SJSA1 (cell line): ENCODE results near the gene INF2. TPM values are rescaled to one million over a fixed set of nuclear protein-coding genes. Genes with fewer than 3 reads are reported as not detected.

ENCODE experiments used
- DNase-seq, 2 experiments: peaks; one replicate each; pipeline ENCODE4 v3.0.0-alpha.2; 2015 to 2020; ENCODE audit warnings: low spot score in 2 of 2, low read depth in 1 of 2
- H3K27ac ChIP-seq: fragments of 250-450 bp; sonication (Bioruptor Pico); 2 replicates; pipeline ENCODE4 v1.5.1; 2020; ENCODE audit warnings: mild to moderate bottlenecking, moderate library complexity
- H3K27me3 ChIP-seq: fragments of 250-450 bp; sonication (Bioruptor Pico); replicated peaks from 2 replicates; pipeline ENCODE4 v1.5.1; 2020; ENCODE audit warnings: mild to moderate bottlenecking, moderate library complexity
- H3K36me3 ChIP-seq: fragments of 250-450 bp; sonication (Bioruptor Pico); 2 replicates; pipeline ENCODE4 v1.5.1; 2020; ENCODE audit warnings: mild to moderate bottlenecking
- H3K4me1 ChIP-seq: fragments of 250-450 bp; sonication (Bioruptor Pico); replicated peaks from 2 replicates; pipeline ENCODE4 v1.6.1; 2021; ENCODE audit warnings: mild to moderate bottlenecking
- H3K4me3 ChIP-seq: fragments of 250-450 bp; sonication (Bioruptor Pico); 2 replicates; pipeline ENCODE4 v1.5.1; 2020; ENCODE audit warnings: mild to moderate bottlenecking
- H3K9me3 ChIP-seq: fragments of 250-450 bp; sonication (Bioruptor Pico); replicated peaks from 2 replicates; pipeline ENCODE4 v1.5.1; 2020; ENCODE audit warnings: mild to moderate bottlenecking
- total RNA-seq: library from RNA; depleted of rRNA; stranded (reverse); fragments of >200 nt; shearing (Covaris generic); gene quantifications from 2 replicates; pipeline ENCODE4 v1.2.3, GENCODE V29; 2014

The INF2 gene
- total RNA-seq, 1 experiment from 2014 or later = 37.3 TPM

- Histone ChIP-seq H3K36me3 (peaks cover 81% of the 10 kb centered on the region), H3K9me3 (no peaks in the 10 kb centered on the region), H3K4me3 (no peak overlapping the region), H3K4me1 (0 out of 2 replicates have a peak, but pooled peaks cover 5% of the 10 kb centered on the region), H3K27me3 (no peaks in the 10 kb centered on the region), H3K27ac (no peak overlapping the region)
- no peak for DNase-seq
These were observed 12.7 kb downstream of the INF2 start for GRCh38 chr14:104702106-104702505.

- Histone ChIP-seq H3K27me3 (no peaks in the 10 kb centered on the region), H3K36me3 (peaks cover 75% of the 10 kb centered on the region), H3K27ac (no peak overlapping the region), H3K4me3 (no peak overlapping the region), H3K9me3 (no peaks in the 10 kb centered on the region), H3K4me1 (0 out of 2 replicates have a peak, but pooled peaks cover under 1% of the 10 kb centered on the region)
- no peak for DNase-seq
These were observed 13.3 kb downstream of the INF2 start for GRCh38 chr14:104702673-104703072.

GRCh38 chr14:104703269-104703668, 13.9 kb downstream of the INF2 start:
- DNase-seq = no peak

GRCh38 chr14:104704252-104704651, 14.8 kb downstream of the INF2 start:
- Histone ChIP-seq H3K27me3 (no peaks in the 10 kb centered on the region), H3K27ac (no peak overlapping the region), H3K4me3 (no peak overlapping the region), H3K9me3 (no peaks in the 10 kb centered on the region), H3K36me3 (peaks cover 65% of the 10 kb centered on the region), H3K4me1 (peaks cover 4% of the 10 kb centered on the region; the same call in 1 of the 2 replicates)
- DNase-seq = no peak

More at GRCh38 chr14:104703269-104703668, 13.9 kb downstream of the INF2 start:
- H3K36me3 ChIP-seq = peaks cover 69% of the 10 kb centered on the region
- no peak overlapping the region for H3K27ac ChIP-seq
- H3K4me3 ChIP-seq = no peak overlapping the region
- H3K4me1 ChIP-seq = no peaks in the 10 kb centered on the region
- H3K9me3 ChIP-seq = no peaks in the 10 kb centered on the region
- H3K27me3 ChIP-seq = no peaks in the 10 kb centered on the region

GRCh38 chr14:104705340-104706047, 16.1 kb downstream of the INF2 start:
- no peak for DNase-seq
- H3K27ac ChIP-seq = no peak overlapping the region
- H3K4me3 ChIP-seq = no peak overlapping the region
- no peaks in the 10 kb centered on the region for H3K27me3 ChIP-seq
- peaks cover 4% of the 10 kb centered on the region; the same call in 1 of the 2 replicates for H3K4me1 ChIP-seq
- H3K9me3 ChIP-seq = no peaks in the 10 kb centered on the region
- peaks cover 75% of the 10 kb centered on the region for H3K36me3 ChIP-seq

DNA sequence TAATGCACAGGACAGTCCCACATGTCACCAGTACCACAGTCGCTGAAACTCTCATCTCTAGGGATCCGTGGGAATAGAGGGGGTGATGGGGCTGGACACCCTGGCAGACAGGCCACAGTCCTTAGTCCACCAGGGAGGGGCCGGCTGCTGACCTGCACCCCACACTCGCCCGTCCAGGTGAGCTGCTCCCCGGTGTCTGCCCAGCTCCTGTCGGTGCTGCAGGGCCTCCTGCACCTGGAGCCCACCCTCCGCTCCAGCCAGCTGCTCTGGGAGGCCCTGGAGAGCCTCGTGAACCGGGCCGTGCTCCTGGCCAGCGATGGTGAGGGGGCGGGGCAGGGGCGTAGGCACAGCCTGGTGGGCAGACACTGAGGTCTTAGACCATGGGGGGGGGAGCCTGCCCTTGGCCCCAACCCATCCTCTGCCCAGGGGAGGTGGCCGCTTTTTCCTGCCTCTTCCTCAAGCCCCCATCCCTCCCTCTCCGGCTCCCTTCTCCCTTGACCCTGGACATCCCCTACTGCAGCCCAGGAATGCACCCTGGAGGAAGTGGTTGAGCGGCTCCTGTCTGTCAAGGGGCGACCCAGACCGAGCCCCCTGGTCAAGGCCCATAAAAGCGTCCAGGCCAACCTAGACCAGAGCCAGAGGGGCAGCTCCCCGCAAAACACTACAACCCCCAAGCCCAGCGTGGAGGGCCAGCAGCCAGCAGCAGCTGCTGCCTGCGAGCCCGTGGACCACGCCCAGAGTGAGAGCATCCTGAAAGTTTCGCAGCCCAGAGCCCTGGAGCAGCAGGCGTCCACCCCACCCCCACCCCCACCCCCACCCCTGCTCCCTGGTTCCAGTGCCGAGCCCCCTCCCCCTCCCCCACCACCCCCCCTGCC, 17.6 kb downstream of the INF2 start:
- Histone ChIP-seq H3K4me1 (peaks cover 4% of the 10 kb centered on the region; the same call in 1 of the 2 replicates), H3K9me3 (no peaks in the 10 kb centered on the region), H3K36me3 (peaks cover 79% of the 10 kb centered on the region), H3K27ac (no peak overlapping the region), H3K27me3 (no peaks in the 10 kb centered on the region), H3K4me3 (no peak overlapping the region)
- DNase-seq = no peak

GRCh38 chr14:104707608-104708595, 18.5 kb downstream of the INF2 start:
- Histone ChIP-seq H3K27me3 (no peaks in the 10 kb centered on the region), H3K36me3 (peaks cover 80% of the 10 kb centered on the region)

DNA sequence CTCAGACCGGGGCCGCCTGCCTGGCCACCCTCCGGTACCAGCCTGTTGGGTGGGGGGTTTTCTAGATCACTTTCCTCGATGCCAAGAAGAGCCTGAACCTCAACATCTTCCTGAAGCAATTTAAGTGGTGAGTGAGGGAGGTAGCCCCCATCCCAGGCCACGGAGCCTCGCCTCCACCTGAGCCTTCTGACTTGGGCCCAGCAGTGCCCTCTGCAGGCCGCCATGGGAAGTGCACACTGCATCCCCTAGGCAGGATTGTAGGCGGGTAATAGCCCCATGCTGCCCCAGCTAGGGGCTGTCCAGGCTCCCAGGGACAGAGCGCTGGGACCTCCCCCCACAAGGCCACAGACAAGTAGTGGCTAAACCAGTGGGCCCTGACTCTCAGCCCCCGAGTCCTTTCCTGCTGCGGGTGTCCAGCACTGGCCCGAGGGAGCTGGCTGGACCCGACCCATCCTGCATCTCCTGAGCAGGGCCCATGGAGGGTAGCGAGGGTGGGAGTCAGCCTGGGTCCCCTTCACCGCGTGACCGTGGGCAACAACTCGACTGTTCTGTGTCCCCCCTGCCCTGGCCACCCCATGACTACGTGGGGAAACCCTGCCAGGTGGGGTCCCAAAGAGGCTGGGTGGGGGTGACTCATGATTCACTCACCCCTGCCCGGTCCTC, 19.3 kb downstream of the INF2 start:
- Histone ChIP-seq H3K4me3 (no peak overlapping the region), H3K27me3 (no peaks in the 10 kb centered on the region), H3K27ac (no peak overlapping the region), H3K9me3 (no peaks in the 10 kb centered on the region), H3K4me1 (peaks cover 4% of the 10 kb centered on the region; the same call in 1 of the 2 replicates), H3K36me3 (peaks cover 80% of the 10 kb centered on the region)
- peak; percentile 58 to 67 for DNase-seq

More at GRCh38 chr14:104707608-104708595, 18.5 kb downstream of the INF2 start:
- Histone ChIP-seq H3K9me3 (no peaks in the 10 kb centered on the region), H3K4me3 (no peak overlapping the region), H3K27ac (no peak overlapping the region), H3K4me1 (peaks cover 4% of the 10 kb centered on the region; the same call in 1 of the 2 replicates)
- DNase-seq = no peak

DNA sequence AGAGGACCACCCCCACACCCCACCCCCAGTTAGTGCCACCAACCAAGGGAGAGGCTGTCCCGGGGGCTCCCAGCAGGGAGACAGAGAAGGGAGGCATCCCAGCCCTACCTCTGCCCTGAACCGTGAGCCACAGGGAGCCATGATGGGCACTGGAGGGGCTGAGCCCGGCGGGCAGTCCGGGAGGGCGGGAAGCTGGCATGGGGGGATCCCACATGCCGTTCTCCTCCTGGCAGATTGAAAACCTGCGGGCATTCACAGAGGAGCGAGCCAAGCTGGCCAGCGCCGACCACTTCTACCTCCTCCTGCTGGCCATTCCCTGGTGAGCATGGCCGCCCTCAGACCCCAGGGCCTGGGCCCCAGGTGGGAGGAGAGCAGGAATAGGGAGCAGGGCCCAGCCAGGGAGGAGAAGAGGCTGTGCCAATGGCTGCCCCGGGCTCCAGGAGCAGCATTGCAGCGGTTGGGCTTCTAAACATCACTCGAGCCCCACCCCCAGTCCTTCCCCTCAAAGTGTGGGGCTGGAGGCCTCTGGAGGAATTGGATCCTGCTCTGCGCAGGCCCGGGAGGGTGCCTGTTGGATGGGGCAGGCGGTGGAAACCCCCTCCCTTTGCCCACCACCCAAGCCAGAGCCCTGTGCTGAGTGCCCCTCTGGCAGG, 20.1 kb downstream of the INF2 start:
- H3K27me3 ChIP-seq = no peaks in the 10 kb centered on the region
- H3K36me3 ChIP-seq = peaks cover 80% of the 10 kb centered on the region
- no peak overlapping the region for H3K4me3 ChIP-seq
- H3K9me3 ChIP-seq = no peaks in the 10 kb centered on the region
- DNase-seq = no peak
- peaks cover 4% of the 10 kb centered on the region; the same call in 1 of the 2 replicates for H3K4me1 ChIP-seq
- no peak overlapping the region for H3K27ac ChIP-seq

- H3K4me3 ChIP-seq = no peak overlapping the region
These were observed 20.8 kb downstream of the INF2 start for GRCh38 chr14:104710071-104710735.

GRCh38 chr14:104712881-104713734, 23.7 kb downstream of the INF2 start:
- H3K9me3 ChIP-seq = no peaks in the 10 kb centered on the region
- no peak overlapping the region for H3K4me3 ChIP-seq
- H3K36me3 ChIP-seq = peaks cover 83% of the 10 kb centered on the region
- H3K27me3 ChIP-seq = no peaks in the 10 kb centered on the region
- H3K27ac ChIP-seq = no peak overlapping the region
- H3K4me1 ChIP-seq = peaks cover 4% of the 10 kb centered on the region; the same call in 1 of the 2 replicates
- no peak for DNase-seq

More at GRCh38 chr14:104710071-104710735, 20.8 kb downstream of the INF2 start:
- Histone ChIP-seq H3K36me3 (peaks cover 80% of the 10 kb centered on the region), H3K27me3 (no peaks in the 10 kb centered on the region), H3K4me1 (peaks cover 4% of the 10 kb centered on the region; the same call in 1 of the 2 replicates), H3K9me3 (no peaks in the 10 kb centered on the region), H3K27ac (no peak overlapping the region)
- no peak for DNase-seq
